GM12872 (cell line): ENCODE data around the gene NRG2.

Experiments used
- TF ChIP-seq, protein P1 (sequence below): IDR thresholded peaks from 3 replicates; pipeline ENCODE4 v1.5.1; 2011; ENCODE audit warnings: low read depth, mild to moderate bottlenecking, low read length, moderate library complexity; ENCODE audit not compliant: insufficient read depth

Gene NRG2

DNA sequence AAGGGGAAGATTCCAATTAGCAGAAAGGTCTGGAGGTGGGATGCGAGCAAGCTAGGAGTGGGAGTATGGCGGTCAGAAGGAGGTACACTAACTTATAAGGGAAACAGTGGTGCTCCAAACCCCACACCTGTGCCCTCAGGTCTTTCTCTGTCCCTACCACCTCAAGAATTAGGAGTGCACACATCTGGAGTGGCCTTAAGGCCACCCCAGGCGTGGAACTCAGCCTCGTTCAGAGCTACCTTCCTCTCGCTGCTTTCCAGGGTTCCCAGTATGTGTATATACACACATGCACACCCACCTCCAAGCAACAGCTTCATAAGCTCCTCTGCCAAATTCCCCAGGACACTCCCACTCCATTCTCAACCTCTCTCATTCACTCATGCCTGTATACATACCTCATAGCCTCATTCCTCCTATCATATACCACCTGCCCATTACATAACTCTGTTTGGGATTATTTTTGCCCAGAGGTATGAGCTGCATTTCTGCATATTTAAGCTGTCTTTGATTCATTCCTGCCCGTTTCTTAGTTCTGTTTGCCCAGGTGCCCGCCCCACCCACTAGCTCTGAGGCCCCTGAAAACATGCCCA, 128.8 kb downstream of the NRG2 start:
- TF ChIP-seq, protein P1, sequence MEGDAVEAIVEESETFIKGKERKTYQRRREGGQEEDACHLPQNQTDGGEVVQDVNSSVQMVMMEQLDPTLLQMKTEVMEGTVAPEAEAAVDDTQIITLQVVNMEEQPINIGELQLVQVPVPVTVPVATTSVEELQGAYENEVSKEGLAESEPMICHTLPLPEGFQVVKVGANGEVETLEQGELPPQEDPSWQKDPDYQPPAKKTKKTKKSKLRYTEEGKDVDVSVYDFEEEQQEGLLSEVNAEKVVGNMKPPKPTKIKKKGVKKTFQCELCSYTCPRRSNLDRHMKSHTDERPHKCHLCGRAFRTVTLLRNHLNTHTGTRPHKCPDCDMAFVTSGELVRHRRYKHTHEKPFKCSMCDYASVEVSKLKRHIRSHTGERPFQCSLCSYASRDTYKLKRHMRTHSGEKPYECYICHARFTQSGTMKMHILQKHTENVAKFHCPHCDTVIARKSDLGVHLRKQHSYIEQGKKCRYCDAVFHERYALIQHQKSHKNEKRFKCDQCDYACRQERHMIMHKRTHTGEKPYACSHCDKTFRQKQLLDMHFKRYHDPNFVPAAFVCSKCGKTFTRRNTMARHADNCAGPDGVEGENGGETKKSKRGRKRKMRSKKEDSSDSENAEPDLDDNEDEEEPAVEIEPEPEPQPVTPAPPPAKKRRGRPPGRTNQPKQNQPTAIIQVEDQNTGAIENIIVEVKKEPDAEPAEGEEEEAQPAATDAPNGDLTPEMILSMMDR = no peak

DNA sequence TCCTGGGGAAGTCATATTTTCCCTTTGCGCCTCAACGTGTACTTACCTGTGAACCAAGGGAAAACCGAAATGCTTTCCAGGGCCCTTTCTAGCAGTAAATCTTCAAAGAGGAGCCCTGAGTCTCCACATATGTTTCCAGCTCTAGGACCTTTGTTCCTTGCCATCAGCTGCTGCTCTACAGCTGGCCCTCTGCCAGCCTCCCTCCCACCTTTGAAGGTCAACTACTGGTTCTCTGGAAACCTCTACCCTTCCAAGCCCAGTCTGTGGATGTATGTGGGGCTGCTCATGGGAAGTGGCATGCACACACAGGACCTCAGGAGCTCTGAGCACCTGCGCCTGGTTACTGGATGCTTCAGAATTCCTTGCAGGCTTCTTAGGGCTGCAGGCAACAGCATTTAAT, 130.3 kb downstream of the NRG2 start:
- TF ChIP-seq, protein P1 = no peak

DNA sequence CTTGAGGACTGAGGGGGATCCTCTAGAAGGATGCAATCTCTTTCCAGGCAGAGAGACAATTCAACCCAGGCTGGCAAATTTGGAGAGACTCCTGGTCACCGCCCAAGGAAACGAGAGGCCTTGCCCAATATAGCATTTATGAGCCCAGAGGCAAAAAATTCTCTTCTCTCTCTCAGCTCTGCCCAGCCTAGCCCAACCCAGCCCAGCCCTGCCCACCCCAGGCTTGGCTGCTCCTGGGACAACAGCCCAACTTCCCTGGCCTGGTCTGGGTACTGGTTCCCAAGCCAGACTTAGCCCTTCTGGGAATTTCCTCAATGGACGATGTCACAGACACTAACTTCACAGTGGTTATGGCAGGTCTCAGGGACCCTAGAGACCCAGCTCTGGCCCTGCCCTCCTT, 130.9 kb downstream of the NRG2 start:
- TF ChIP-seq, protein P1 = no peak

DNA sequence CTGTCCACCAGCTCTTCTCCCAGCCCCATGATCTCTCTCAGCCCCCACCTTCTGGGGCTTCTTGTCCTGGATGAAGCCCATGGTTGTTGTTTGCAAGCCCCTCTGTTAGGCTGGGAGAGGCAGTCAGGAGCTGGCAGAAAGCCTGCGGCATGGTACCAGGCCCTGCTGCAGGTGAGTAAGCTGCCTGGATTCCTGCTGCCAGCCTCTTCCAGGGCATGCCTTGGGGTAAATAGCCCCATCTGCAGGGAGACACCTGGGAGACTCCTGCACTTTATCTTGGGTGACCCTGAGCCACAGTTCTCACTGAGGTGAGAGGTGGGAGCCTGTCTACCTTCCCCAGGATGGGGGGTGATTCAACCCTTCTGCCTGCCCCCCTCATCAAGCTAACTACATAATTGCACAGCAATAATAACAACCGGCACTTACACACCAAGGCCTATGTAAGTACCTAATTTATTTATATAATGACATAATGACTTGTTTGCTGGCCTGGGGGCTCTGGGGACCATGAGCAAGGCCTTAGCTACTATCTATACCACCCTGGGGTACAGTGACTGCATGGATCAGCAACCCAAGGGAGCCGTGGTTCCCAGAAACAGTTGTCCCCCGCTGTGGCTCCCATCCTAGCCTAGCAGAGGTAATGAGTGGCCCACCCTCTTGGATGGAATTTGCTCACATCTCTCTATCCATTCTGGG, 131.5 kb downstream of the NRG2 start:
- TF ChIP-seq, protein P1 = no peak

GRCh38 chr5:139910901-139911300, 132.2 kb downstream of the NRG2 start:
- TF ChIP-seq, protein P1 = no peak

- TF ChIP-seq, protein P1 = no peak
These were observed 133.1 kb downstream of the NRG2 start for GRCh38 chr5:139910036-139910435.

GRCh38 chr5:139908749-139909148, 134.3 kb downstream of the NRG2 start:
- TF ChIP-seq, protein P1 = no peak
